Keratinocyte (primary cell): ENCODE measurements around the gene HBP1. TPM values are rescaled to one million over a fixed set of nuclear protein-coding genes. Genes with fewer than 3 reads are reported as not detected.
"Not testable (repeated sequence)": the region's sequence is repeated elsewhere in the genome, so short reads cannot be mapped to it uniquely, and the experiment has no call there.

Experiments used
- DNase-seq: peaks from one replicate; pipeline ENCODE4 v3.0.0-alpha.2; 2011; ENCODE audit warnings: low read depth, missing footprints, low spot score
- FAIRE-seq: peaks from 2 replicates; lab custom pipeline; 2011; peaks lifted over from hg19 to GRCh38; lab: Jason Lieb, UNC
- H2AFZ ChIP-seq: 2 replicates; pipeline ENCODE4 v1.6.0; 2012; ENCODE audit warnings: low read length, control low read depth, inconsistent platforms; ENCODE audit not compliant: control insufficient read depth
- H3K27ac ChIP-seq: 2 replicates; pipeline ENCODE4 v1.5.1; 2011; ENCODE audit warnings: low read length; ENCODE audit not compliant: control insufficient read depth, insufficient read depth
- H3K27me3 ChIP-seq: 3 replicates; pipeline ENCODE4 v1.6.0; 2011; ENCODE audit warnings: low read length; ENCODE audit not compliant: control insufficient read depth, insufficient read depth; ENCODE audit errors: extremely low read depth
- H3K36me3 ChIP-seq, 2 experiments: 2 replicates in 1 of 2; 3 replicates in 1 of 2; pipeline ENCODE4 v1.5.1; 2011; ENCODE audit warnings: low read length in 2 of 2, mild to moderate bottlenecking in 1 of 2; ENCODE audit not compliant: control insufficient read depth in 2 of 2, insufficient read depth in 2 of 2; ENCODE audit errors: extremely low read depth in 1 of 2
- H3K4me1 ChIP-seq: 3 replicates; pipeline ENCODE4 v1.5.1; 2011; ENCODE audit warnings: low read length; ENCODE audit not compliant: control insufficient read depth, insufficient read depth; ENCODE audit errors: extremely low read depth
- H3K4me2 ChIP-seq: 3 replicates; pipeline ENCODE4 v1.6.0; 2011; ENCODE audit warnings: low read depth, low read length; ENCODE audit not compliant: control insufficient read depth, insufficient read depth; ENCODE audit errors: extremely low read depth
- H3K4me3 ChIP-seq, 3 experiments: fragments of 200-600 bp in 1 of 3; sonication (generic) in 1 of 3; 2 replicates in 2 of 3; 3 replicates in 1 of 3; pipeline ENCODE4 v1.5.1; 2011 to 2016; ENCODE audit warnings: low read length in 3 of 3, mild to moderate bottlenecking in 3 of 3, control low read depth in 2 of 3, inconsistent platforms in 1 of 3, low read depth in 1 of 3, mixed read lengths in 1 of 3, mixed run types in 1 of 3, moderate library complexity in 1 of 3; ENCODE audit not compliant: control insufficient read depth in 2 of 3, insufficient read depth in 2 of 3; ENCODE audit errors: extremely low read depth in 1 of 3
- H3K79me2 ChIP-seq: 2 replicates; pipeline ENCODE4 v1.6.0; 2012; ENCODE audit warnings: low read length; ENCODE audit not compliant: control insufficient read depth, insufficient read depth
- H3K9ac ChIP-seq: 3 replicates; pipeline ENCODE4 v1.6.0; 2011; ENCODE audit warnings: low read length; ENCODE audit not compliant: control insufficient read depth, insufficient read depth; ENCODE audit errors: extremely low read depth
- H3K9me1 ChIP-seq: 3 replicates; pipeline ENCODE4 v1.6.0; 2011; ENCODE audit warnings: low read length; ENCODE audit not compliant: control insufficient read depth, insufficient read depth; ENCODE audit errors: extremely low read depth
- H3K9me3 ChIP-seq: 2 replicates; pipeline ENCODE4 v1.5.1; 2012; ENCODE audit warnings: low read depth, low read length; ENCODE audit not compliant: control insufficient read depth
- H4K20me1 ChIP-seq: 3 replicates; pipeline ENCODE4 v1.6.0; 2011; ENCODE audit warnings: low read length; ENCODE audit not compliant: control insufficient read depth, insufficient read depth; ENCODE audit errors: extremely low read depth
- EZH2 ChIP-seq: IDR thresholded peaks from one replicate; pipeline ENCODE4 v1.6.1; 2012; ENCODE audit warnings: inconsistent platforms, mild to moderate bottlenecking, low read length, moderate library complexity
- dilution Hi-C: fragments of 300-500 bp; cut with MboI; formaldehyde crosslinking; loops from one replicate; pipeline ENCODE4 v1.7.0; 2020; ENCODE audit warnings: low sequenced_read_pairs; ENCODE audit not compliant: extremely low pct_ligation_motif_present
- polyA plus RNA-seq, 5 experiments: library from polyadenylated mRNA; depleted of rRNA in 3 of 5; stranded (reverse) in 3 of 5; stranded (forward) in 1 of 5; unstranded in 1 of 5; fragments of >200 nt; gene quantifications; 1 replicate in 1 of 5; 2 replicates in 3 of 5; 3 replicates in 1 of 5; pipeline versions ENCODE4 v1.2.1 to v1.2.3, GENCODE V29; 2011 to 2012; ENCODE audit warnings: missing spikeins in 2 of 5, low read depth in 1 of 5, low replicate concordance in 1 of 5
- TF ChIP-seq, protein P1 (sequence below), 3 experiments: IDR thresholded peaks in 1 of 3; conservative IDR thresholded peaks in 1 of 3; optimal IDR thresholded peaks in 1 of 3; 2 replicates in 2 of 3; 3 replicates in 1 of 3; pipeline versions ENCODE3 to v1.5.1; 2011; ENCODE audit warnings: low read length in 3 of 3, mild to moderate bottlenecking in 3 of 3, moderate library complexity in 2 of 3, control low read depth in 1 of 3, inconsistent platforms in 1 of 3; ENCODE audit not compliant: insufficient read depth in 2 of 3; ENCODE audit errors: extremely low read depth in 1 of 3

Gene HBP1
- polyA plus RNA-seq, 1 donor (not counting 4 experiments of a cell fraction or from before 2014, with no cell fraction given) = 42.8 TPM

DNA sequence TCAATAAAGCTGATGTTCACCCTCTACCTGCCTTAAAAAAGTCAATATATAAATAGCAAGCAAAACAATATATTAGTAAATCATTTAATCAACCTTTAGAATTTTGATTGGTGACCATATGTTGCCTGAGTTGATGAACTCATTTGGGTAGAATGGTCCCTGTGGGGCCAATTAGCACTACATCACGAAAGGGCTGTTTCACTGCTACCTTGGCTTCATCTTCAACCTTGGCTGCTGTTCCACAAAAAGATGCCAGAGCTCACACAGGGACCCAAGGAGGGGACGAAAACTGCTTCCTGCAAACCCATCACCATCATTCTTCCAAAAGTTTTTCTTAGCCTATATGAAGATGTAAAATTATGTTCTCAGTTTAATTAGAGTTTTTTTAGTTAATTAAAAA is 35.4 kb upstream of the HBP1 start:
- H3K9me3 ChIP-seq = no peaks in the 10 kb centered on the region
- H3K27me3 ChIP-seq = no peaks in the 10 kb centered on the region
- H3K4me3 ChIP-seq = no peak overlapping the region
- no peak overlapping the region for H2AFZ ChIP-seq
- dilution Hi-C loops = no loop called here
- no peak overlapping the region for H3K9ac ChIP-seq
- H3K27ac ChIP-seq = no peak overlapping the region
- no peak for TF ChIP-seq EZH2
- TF ChIP-seq, protein P1, sequence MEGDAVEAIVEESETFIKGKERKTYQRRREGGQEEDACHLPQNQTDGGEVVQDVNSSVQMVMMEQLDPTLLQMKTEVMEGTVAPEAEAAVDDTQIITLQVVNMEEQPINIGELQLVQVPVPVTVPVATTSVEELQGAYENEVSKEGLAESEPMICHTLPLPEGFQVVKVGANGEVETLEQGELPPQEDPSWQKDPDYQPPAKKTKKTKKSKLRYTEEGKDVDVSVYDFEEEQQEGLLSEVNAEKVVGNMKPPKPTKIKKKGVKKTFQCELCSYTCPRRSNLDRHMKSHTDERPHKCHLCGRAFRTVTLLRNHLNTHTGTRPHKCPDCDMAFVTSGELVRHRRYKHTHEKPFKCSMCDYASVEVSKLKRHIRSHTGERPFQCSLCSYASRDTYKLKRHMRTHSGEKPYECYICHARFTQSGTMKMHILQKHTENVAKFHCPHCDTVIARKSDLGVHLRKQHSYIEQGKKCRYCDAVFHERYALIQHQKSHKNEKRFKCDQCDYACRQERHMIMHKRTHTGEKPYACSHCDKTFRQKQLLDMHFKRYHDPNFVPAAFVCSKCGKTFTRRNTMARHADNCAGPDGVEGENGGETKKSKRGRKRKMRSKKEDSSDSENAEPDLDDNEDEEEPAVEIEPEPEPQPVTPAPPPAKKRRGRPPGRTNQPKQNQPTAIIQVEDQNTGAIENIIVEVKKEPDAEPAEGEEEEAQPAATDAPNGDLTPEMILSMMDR (optimal IDR thresholded peaks at IDR 0.05 in 1 of 3, IDR thresholded peaks at IDR 0.05 in 1 of 3, conservative IDR thresholded peaks at IDR 0.05 in 1 of 3; ENCODE audit: extremely low read depth in 1 of 3, insufficient read depth in 2 of 3, low read length in 3 of 3) = no peak
- FAIRE-seq (no peak), DNase-seq (no peak)
- H4K20me1 ChIP-seq = no peaks in the 10 kb centered on the region
- no peak overlapping the region for H3K4me2 ChIP-seq
- H3K79me2 ChIP-seq = no peaks in the 10 kb centered on the region
- no peaks in the 10 kb centered on the region for H3K4me1 ChIP-seq
- no peaks in the 10 kb centered on the region for H3K9me1 ChIP-seq
- no peaks in the 10 kb centered on the region for H3K36me3 ChIP-seq

DNA sequence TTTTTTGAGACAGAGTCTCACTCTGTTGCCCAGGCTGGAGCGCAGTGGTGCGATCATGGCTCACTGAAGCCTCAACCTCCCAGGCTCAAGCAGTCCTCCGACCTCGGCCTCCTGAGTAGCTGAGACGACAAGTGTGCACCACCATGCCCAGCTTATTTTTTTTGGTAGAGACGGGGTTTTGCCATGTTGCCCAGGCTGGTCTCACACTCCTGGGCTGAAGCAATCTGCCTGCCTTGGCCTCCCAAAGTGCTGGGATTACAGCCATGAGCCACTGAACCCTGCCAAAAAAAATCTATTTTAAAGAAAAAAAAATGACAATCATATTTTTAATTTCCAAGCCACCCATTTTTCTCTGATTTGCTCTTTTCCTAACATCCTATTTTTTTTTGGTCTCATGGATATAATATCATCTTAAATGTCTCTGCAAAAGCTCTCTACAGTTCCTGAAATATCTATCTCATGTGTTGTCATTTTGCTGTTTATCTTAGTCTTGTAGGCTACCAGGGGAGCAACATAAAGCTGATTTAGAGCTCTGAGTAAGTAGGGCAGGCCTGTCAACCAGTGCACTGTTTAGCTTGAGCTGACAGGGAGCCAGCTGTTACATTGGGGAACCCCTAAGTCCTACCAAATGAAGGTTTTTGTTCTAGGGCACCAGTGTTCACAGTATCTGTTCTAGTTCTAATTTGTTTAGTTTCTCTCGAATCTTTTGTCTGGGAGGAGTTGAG is 29.9 kb upstream of the HBP1 start:
- TF ChIP-seq EZH2 = no peak
- TF ChIP-seq, protein P1 (optimal IDR thresholded peaks at IDR 0.05 in 1 of 3, IDR thresholded peaks at IDR 0.05 in 1 of 3, conservative IDR thresholded peaks at IDR 0.05 in 1 of 3; ENCODE audit: extremely low read depth in 1 of 3, insufficient read depth in 2 of 3, low read length in 3 of 3) = no peak
- Histone ChIP-seq H3K27ac (no peak overlapping the region), H3K4me1 (no peaks in the 10 kb centered on the region), H3K9ac (no peak overlapping the region), H3K27me3 (no peaks in the 10 kb centered on the region), H3K4me3 (no peak overlapping the region), H3K9me1 (no peaks in the 10 kb centered on the region), H3K9me3 (no peaks in the 10 kb centered on the region), H3K79me2 (no peaks in the 10 kb centered on the region), H3K36me3 (no peaks in the 10 kb centered on the region), H2AFZ (no peak overlapping the region), H4K20me1 (no peaks in the 10 kb centered on the region), H3K4me2 (no peak overlapping the region)
- no peak for FAIRE-seq
- dilution Hi-C loops = no loop called here
- no peak for DNase-seq

DNA sequence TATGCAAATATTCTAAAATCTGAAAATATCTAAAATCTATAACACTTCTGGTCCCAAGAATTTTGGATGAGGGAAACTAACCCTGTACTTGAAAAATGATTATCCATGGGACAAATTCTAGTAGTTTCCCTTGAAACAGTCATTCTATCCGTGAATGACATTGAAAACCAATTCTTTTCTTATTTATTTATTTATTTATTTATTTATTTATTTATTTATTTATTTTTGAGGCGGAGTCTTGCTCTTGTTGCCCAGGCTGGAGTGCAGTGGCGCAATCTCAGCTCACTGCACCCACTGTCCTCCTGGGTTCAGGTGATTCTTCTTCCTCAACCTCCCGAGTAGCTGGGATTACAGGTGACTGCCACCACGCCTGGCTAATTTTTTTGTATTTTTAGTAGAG is 24.9 kb upstream of the HBP1 start:
- H3K27ac ChIP-seq, H2AFZ ChIP-seq, dilution Hi-C loops, H3K79me2 ChIP-seq, H3K4me3 ChIP-seq, H3K4me1 ChIP-seq, FAIRE-seq, H3K27me3 ChIP-seq, DNase-seq, H3K4me2 ChIP-seq, H3K36me3 ChIP-seq, H4K20me1 ChIP-seq, H3K9ac ChIP-seq, H3K9me3 ChIP-seq, H3K9me1 ChIP-seq: not testable (repeated sequence)
